Mucosa of stomach (tissue), 1 donor: Measurements from ENCODE around the gene ZNF853.

Experiments used
- H3K27me3 ChIP-seq: one replicate; pipeline ENCODE4 v1.7.0; 2013; ENCODE audit warnings: mild to moderate bottlenecking, low read length; ENCODE audit not compliant: control insufficient read depth, insufficient read depth
- H3K36me3 ChIP-seq: one replicate; pipeline ENCODE4 v1.7.0; 2013; ENCODE audit warnings: low read length; ENCODE audit not compliant: control insufficient read depth, insufficient read depth
- H3K4me1 ChIP-seq: one replicate; pipeline ENCODE4 v1.7.0; 2013; ENCODE audit warnings: mild to moderate bottlenecking, low read length; ENCODE audit not compliant: control insufficient read depth, insufficient read depth
- H3K4me3 ChIP-seq: one replicate; pipeline ENCODE4 v1.7.0; 2013; ENCODE audit warnings: low read length
- H3K9ac ChIP-seq: one replicate; pipeline ENCODE4 v1.7.0; 2013; ENCODE audit warnings: mild to moderate bottlenecking, low read length, moderate library complexity
- H3K9me3 ChIP-seq: one replicate; pipeline ENCODE4 v1.7.0; 2013; ENCODE audit warnings: mild to moderate bottlenecking, low read length, moderate library complexity; ENCODE audit not compliant: control insufficient read depth
- donor health status: Pancreatic carcinoma.

ZNF853 gene

GRCh38 chr7:6612819-6613218, 2.6 kb upstream of the ZNF853 start:
- Histone ChIP-seq H3K36me3 (no peaks in the 10 kb centered on the region), H3K9ac (no peak overlapping the region), H3K27me3 (peaks cover 24% of the 10 kb centered on the region), H3K4me3 (no peak overlapping the region), H3K9me3 (no peaks in the 10 kb centered on the region), H3K4me1 (no peaks in the 10 kb centered on the region)

DNA sequence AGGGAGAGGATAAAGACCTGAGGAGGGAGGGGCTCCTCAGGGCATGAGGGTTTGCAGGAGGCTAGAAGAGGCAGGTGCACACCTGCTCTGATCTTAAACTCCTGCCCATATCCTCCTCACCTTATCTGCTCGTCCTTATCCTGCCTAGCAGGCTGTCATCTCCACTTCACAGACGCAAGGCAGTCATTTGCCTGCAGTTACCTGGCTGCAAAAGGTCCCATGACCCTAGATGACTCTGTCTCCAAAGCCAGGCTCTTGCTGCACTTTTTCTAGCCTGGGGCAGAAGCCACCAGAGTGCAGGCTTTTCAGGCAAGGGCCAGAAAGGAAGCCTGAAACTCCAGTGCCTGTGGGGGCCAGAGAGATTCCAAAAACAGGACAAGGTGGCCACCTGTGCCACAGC, 1.7 kb upstream of the ZNF853 start:
- Histone ChIP-seq H3K36me3 (no peaks in the 10 kb centered on the region), H3K4me3 (no peak overlapping the region), H3K27me3 (peaks cover 24% of the 10 kb centered on the region), H3K4me1 (no peaks in the 10 kb centered on the region), H3K9ac (no peak overlapping the region), H3K9me3 (no peaks in the 10 kb centered on the region)

- H3K4me3 ChIP-seq, result no peak overlapping the region
- no peaks in the 10 kb centered on the region for H3K4me1 ChIP-seq
- peak overlapping the region; percentile 22 for H3K9ac ChIP-seq
Measured at GRCh38 chr7:6615723-6616555, 529 bp downstream of the ZNF853 start.

DNA sequence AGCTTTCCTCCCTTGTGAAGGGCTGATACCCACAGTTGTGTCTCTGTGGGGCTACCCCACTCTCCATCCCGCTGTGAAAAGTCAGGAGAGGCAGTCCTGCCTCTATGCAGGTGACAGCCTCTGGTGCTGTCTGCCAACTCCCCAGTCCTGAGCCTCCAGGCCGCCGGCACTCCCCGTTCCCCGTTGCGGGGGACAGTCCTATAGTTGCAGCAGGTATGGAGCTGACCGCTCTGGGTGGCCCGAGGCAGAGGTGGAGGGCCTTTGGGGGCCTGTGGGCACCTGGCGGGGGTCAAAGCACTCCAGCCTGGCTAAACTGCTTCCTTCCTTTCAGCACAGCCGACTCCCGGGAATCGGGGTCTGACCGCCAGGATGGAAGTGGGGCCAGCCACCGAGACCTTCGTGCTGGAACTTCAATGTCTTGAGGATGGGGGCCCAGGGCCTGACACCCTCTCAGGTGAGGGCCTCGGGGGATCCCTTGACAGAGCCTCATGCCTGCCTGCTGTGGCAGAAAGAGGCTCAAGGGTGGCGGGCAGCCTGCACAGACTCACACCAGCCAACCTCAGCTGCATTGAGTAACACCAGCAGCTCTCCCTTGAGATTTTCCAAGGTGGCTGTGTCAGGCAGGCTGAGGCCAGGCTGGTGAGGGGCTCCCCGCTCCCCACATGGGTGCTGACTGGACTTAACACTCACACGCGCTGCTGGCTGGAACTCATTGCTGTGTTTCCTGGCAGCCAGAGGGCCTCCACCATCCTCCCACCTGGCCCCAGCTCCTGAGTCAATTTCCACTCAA, 1.6 kb downstream of the ZNF853 start:
- Histone ChIP-seq H3K9me3 (no peaks in the 10 kb centered on the region), H3K36me3 (no peaks in the 10 kb centered on the region), H3K27me3 (peaks cover 24% of the 10 kb centered on the region), H3K9ac (no peak overlapping the region), H3K4me3 (no peak overlapping the region), H3K4me1 (no peaks in the 10 kb centered on the region)

More at GRCh38 chr7:6615723-6616555, 529 bp downstream of the ZNF853 start:
- no peaks in the 10 kb centered on the region for H3K9me3 ChIP-seq
- no peaks in the 10 kb centered on the region for H3K36me3 ChIP-seq
- peaks cover 24% of the 10 kb centered on the region for H3K27me3 ChIP-seq

DNA sequence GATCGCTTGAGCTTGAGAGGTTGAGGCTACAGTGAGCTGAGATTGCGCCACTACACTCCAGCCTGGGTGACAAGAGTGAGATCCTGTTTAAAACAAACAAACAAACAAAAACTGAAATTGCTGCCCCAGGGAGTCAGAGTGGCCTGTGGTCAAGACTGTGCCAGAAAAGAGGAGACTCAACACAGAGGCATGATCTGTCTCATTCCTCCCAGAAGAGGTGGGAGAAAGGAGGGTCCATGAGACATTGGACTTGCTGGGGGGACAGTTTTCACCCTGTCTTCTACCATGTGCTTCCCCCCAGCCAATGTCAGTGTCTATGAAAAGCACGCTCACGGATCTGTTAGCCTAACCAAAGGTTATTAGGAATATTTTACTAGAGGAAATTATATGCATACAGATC, 3.2 kb downstream of the ZNF853 start:
- H3K36me3 ChIP-seq, result no peaks in the 10 kb centered on the region
- H3K27me3 ChIP-seq, result peaks cover 21% of the 10 kb centered on the region
- no peak overlapping the region for H3K4me3 ChIP-seq
- no peaks in the 10 kb centered on the region for H3K9me3 ChIP-seq
- no peak overlapping the region for H3K9ac ChIP-seq
- no peaks in the 10 kb centered on the region for H3K4me1 ChIP-seq

GRCh38 chr7:6619961-6620360, 4.6 kb downstream of the ZNF853 start:
- no peak overlapping the region for H3K4me3 ChIP-seq
- no peaks in the 10 kb centered on the region for H3K36me3 ChIP-seq
- no peaks in the 10 kb centered on the region for H3K9me3 ChIP-seq
- no peaks in the 10 kb centered on the region for H3K4me1 ChIP-seq
- peaks cover 8% of the 10 kb centered on the region for H3K27me3 ChIP-seq
- no peak overlapping the region for H3K9ac ChIP-seq

DNA sequence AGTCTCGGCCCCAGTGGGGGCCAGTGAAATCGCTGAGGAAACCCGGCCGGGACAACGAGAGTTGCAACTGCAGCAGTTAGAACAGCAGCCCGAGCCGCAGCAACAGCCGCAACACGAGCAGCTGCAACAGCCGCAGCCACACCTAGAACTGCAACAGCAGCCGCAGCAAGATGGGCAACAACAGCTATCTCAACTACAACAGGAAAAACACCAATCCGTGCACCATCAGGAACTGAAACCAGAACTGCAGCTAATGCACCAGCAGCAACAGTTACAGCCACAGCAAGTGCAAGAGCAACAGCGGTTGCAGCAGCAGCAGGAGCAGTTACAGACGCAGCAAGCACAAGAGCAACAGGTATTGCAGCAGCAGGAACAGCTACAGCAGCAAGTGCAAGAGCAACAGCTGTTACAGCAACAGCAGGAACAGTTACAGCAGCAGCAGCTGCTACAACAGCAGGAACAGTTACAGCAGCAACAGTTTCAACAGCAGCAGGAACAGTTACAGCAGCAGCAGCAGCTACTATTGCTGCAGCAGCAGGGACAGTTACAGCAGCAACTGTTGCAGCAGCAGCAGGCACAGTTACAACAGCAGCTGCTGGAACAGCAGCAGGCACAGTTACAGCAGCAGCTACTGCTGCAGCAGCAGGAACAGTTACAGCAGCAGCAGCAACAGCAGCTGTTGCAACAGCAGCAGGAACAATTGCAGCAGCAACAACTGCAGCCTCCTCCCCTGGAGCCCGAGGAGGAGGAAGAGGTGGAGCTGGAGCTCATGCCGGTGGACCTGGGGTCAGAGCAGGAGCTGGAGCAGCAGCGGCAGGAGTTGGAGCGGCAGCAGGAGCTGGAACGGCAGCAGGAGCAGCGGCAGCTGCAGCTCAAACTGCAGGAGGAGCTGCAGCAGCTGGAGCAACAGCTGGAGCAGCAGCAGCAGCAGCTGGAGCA, 6.1 kb downstream of the ZNF853 start:
- Histone ChIP-seq H3K4me3 (no peak overlapping the region), H3K36me3 (no peaks in the 10 kb centered on the region), H3K27me3 (no peaks in the 10 kb centered on the region), H3K9me3 (no peaks in the 10 kb centered on the region), H3K9ac (no peak overlapping the region), H3K4me1 (no peaks in the 10 kb centered on the region)

DNA sequence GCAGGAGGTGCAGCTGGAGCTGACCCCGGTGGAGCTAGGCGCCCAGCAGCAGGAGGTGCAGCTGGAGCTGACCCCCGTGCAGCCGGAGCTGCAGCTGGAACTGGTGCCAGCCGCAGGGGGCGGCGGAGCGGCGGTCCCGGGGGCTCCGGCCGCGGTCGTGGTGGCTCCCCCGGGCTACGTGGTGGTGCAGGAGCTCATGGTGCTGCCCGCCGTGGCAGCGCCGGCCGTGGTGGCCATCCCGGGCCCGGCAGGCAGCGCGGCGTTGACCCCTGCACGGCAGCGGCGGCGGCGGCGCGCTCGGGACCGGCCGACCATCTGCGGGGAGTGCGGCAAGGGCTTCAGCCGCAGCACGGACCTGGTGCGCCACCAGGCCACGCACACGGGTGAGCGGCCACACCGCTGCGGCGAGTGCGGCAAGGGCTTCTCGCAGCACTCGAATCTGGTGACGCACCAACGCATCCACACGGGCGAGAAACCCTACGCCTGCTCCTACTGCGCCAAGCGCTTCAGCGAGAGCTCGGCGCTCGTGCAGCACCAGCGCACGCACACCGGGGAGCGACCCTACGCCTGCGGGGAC, 6.8 kb downstream of the ZNF853 start:
- Histone ChIP-seq H3K36me3 (no peaks in the 10 kb centered on the region), H3K4me3 (no peak overlapping the region), H3K27me3 (no peaks in the 10 kb centered on the region), H3K9ac (no peak overlapping the region), H3K4me1 (no peaks in the 10 kb centered on the region), H3K9me3 (no peaks in the 10 kb centered on the region)

DNA sequence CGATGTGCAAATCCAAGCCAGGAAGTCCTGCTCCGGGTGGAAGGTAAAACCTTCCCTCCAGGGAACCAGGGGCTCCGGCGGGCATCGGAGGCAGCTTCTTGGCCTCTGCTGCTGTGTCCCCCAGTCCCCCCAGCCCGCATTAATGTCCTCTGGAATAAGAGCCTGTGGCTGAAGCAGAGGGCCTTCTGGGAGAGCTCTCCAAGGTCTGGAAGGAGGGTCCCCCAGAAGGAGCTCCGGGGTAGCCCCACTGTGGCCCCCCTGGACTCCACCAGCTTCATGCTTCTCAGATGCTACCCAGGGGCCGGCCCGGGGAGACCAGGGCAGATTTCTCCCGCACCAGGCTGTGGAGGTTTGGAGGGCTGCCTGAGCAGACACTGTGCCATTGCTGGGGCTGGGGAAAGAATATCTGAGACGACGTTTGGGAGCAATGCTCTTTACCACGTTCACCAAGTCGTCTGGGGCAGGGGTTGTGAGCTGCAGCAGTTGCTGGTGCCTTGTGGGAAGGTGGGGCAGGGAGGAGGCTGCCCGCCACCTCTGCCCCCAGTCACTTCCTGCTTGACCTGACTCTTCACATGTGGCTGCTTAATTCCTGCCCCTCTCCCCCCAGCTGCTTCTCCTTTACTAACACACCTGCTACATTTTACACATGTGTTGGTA, 8.3 kb downstream of the ZNF853 start:
- Histone ChIP-seq H3K9me3 (no peaks in the 10 kb centered on the region), H3K27me3 (no peaks in the 10 kb centered on the region), H3K4me3 (no peak overlapping the region), H3K4me1 (no peaks in the 10 kb centered on the region), H3K9ac (no peak overlapping the region), H3K36me3 (no peaks in the 10 kb centered on the region)

- H3K4me3 ChIP-seq, result no peak overlapping the region
- no peak overlapping the region for H3K9ac ChIP-seq
- H3K27me3 ChIP-seq, result no peaks in the 10 kb centered on the region
- no peaks in the 10 kb centered on the region for H3K9me3 ChIP-seq
- H3K4me1 ChIP-seq, result no peaks in the 10 kb centered on the region
- H3K36me3 ChIP-seq, result no peaks in the 10 kb centered on the region
Measured at GRCh38 chr7:6624246-6624611, 8.8 kb downstream of the ZNF853 start.

DNA sequence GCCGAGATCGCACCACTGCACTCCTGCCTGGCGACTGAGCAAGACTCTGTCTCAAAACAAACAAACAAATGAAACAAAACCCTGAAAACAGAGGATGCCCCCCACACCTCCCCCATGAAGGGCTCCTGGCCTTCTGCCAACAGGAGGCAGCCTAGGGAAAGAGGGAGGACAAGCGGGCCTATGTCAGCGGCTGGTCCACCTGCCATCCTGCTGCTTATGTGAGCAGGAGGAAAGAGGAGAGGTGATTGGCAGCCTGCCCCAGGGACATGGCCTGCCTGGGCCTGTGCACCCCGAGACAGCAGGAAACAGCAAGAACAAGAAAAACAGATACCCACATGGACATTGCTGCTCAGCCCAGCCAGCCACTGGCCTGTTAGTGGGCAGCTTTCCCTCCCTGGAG, 12.6 kb downstream of the ZNF853 start:
- no peaks in the 10 kb centered on the region for H3K27me3 ChIP-seq
- H3K4me3 ChIP-seq, result no peak overlapping the region
- no peaks in the 10 kb centered on the region for H3K36me3 ChIP-seq
- no peak overlapping the region for H3K9ac ChIP-seq
- no peaks in the 10 kb centered on the region for H3K4me1 ChIP-seq
- H3K9me3 ChIP-seq, result no peaks in the 10 kb centered on the region
